PFSK-1 (cell line): ENCODE measurements around the gene CLIC4.

Experiments
- POLR2AphosphoS5 ChIP-seq: IDR thresholded peaks from 2 replicates; pipeline ENCODE4 v1.6.1; 2012; ENCODE audit warnings: low read depth, mild to moderate bottlenecking, control low read depth, low read length, moderate library complexity
- SIN3A ChIP-seq: IDR thresholded peaks from 2 replicates; pipeline ENCODE4 v1.6.1; 2012; ENCODE audit warnings: mild to moderate bottlenecking, low read length, moderate library complexity, borderline replicate concordance; ENCODE audit not compliant: insufficient read depth
- TAF1 ChIP-seq: IDR thresholded peaks from 2 replicates; pipeline ENCODE4 v1.6.1; 2012; ENCODE audit warnings: low read length, control low read depth, borderline replicate concordance; ENCODE audit not compliant: insufficient read depth

DNA sequence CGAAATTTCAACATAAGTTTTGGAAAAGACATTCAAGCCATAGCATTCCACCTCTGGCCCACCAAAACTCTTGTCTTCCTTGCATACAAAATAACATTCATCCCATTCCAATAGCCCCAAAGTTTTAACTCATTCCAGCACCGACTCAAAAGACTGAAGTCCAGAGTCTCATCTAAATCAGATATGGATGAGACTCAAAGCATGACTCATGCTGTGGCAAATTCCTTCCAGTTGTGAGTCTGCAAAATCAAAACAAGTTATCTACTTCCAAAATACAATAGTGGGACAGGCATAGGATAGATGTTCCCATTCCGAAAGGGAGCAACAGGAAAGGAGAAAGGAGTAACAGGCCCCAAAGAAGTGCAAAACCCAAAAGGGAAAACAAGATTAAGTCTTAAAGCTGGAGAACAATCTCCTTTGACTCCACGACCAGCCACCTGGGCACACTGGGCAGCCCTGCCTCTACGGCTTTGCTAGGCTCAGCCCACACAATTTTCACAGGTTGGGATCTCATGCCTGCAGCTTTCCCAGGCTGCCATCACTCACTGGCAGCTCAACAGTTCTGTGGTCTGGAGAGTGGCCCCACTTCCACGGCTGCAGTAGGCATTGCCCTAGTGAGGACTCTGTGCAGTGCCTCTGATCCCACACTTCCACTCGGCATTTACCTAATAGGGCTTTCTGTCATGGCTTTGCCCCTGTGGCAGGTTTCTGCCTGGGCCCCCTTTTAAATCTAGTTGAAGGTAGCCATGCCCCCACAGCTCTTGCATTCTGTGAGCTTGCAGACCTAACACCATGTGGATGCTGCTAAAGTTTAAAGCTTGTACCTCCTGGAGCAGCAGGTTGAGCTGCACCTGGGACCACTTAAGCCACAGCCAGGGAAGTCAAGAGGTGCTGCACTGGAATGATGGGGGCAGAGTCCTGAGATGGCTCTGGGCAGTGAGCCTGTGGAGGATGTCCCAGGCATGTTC lies 133.8 kb downstream of the CLIC4 start:
- no peak for TF ChIP-seq SIN3A
- TF ChIP-seq POLR2AphosphoS5 = no peak
- TF ChIP-seq TAF1 = no peak
